D721Med (cell line): Measurements from ENCODE around the gene GHDC.

Experiments
- DNase-seq: peaks from one replicate; pipeline ENCODE4 v3.0.0; 2011; ENCODE audit warnings: low spot score; ENCODE audit not compliant: insufficient read length
- FAIRE-seq: peaks from 2 replicates; lab custom pipeline; 2011; peaks lifted over from hg19 to GRCh38; lab: Jason Lieb, UNC
- CTCF ChIP-seq: IDR thresholded peaks from 2 replicates; pipeline ENCODE4 v1.5.1; 2012; ENCODE audit warnings: mild to moderate bottlenecking, control low read depth; ENCODE audit not compliant: insufficient read depth; ENCODE audit errors: missing control alignments

GHDC gene

GRCh38 chr17:42178817-42179216, 15.5 kb downstream of the GHDC start:
- TF ChIP-seq CTCF, result no peak
- DNase-seq, result no peak
- no peak for FAIRE-seq

- TF ChIP-seq CTCF, result no peak
- DNase-seq (no peak), FAIRE-seq (no peak)
Measured at GRCh38 chr17:42177684-42178083, 16.6 kb downstream of the GHDC start.

GRCh38 chr17:42174126-42174783, 20.0 kb downstream of the GHDC start:
- DNase-seq (no peak), FAIRE-seq (no peak)

GRCh38 chr17:42171831-42172230, 22.5 kb downstream of the GHDC start:
- TF ChIP-seq CTCF, result no peak
- no peak for FAIRE-seq
- DNase-seq, result no peak

More at GRCh38 chr17:42174126-42174783, 20.0 kb downstream of the GHDC start:
- no peak for TF ChIP-seq CTCF

- FAIRE-seq, result no peak
- no peak for TF ChIP-seq CTCF
- no peak for DNase-seq
Measured at GRCh38 chr17:42169351-42169750, 24.9 kb downstream of the GHDC start.

GRCh38 chr17:42167807-42168206, 26.5 kb downstream of the GHDC start:
- FAIRE-seq (no peak), DNase-seq (no peak)
- no peak for TF ChIP-seq CTCF

GRCh38 chr17:42166196-42166763, 28.0 kb downstream of the GHDC start:
- DNase-seq, result no peak
- no peak for FAIRE-seq
- TF ChIP-seq CTCF, result no peak
